Testis (tissue), 2 donors: ENCODE measurements around the gene MN1.

Source experiments
- CTCF ChIP-seq, 3 experiments: fragments of 450-650 bp in 2 of 3; fragments of 200-600 bp in 1 of 3; sonication (generic) in 1 of 3; IDR thresholded peaks; one replicate each; pipeline ENCODE4 v1.5.1; 2016 to 2019; ENCODE audit warnings: antibody characterized with exemption in 3 of 3, mild to moderate bottlenecking in 2 of 3, moderate library complexity in 1 of 3
- POLR2A ChIP-seq: fragments of 450-650 bp; IDR thresholded peaks from one replicate; pipeline ENCODE4 v1.6.1; 2017; ENCODE audit warnings: antibody characterized with exemption, mild to moderate bottlenecking, moderate library complexity

DNA sequence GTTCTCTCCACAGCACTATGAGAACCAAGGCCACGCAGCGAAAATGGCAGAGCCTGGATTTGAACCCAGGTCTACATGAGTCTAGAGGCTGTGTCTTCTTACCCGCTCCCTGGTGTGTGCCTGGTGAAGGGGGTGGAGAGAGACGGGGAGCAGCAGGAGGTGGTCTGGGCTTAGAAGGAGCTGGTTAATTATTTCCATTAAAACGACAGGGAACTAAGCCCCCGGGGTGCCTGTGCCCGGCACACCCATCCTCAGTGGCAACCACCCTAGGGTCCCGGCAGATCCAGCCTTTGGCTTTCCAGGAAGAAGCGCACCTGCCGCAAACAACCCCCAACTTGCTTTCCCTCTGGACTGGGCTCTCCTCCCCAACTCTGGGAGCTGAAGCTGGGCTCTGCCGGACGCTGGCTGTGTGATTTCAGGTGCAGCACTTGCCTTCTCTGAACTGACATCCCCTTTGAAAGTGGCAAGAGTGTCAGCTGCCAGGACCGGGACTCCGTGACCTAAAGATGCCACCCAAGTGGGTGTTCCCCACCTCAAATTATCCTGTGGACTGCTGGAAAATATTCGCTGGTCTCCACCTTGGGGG lies 35.8 kb downstream of the MN1 start:
- TF ChIP-seq CTCF (IDR thresholded peaks at IDR 0.05) (no peak), POLR2A (no peak)
